ENCODE data around the gene N4BP3.

N4BP3 gene

GRCh38 chr5:178119915-178120606 lies 6.7 kb downstream of the N4BP3 start:
- no peak overlapping the region for H3K4me3 ChIP-seq (ENCODE audit: low read depth, low read length)
- in situ Hi-C loops (cut with HindIII; ENCODE audit: low sequenced_read_pairs), result no loop called here
- no peak for DNase-seq (ENCODE audit: low read depth, low spot score)
- no peak for TF ChIP-seq CTCF (IDR thresholded peaks at IDR 0.05; ENCODE audit: low read depth, low read length)

- H3K4me3 ChIP-seq (ENCODE audit: low read depth, low read length), result no peak overlapping the region
- in situ Hi-C loops (cut with HindIII; ENCODE audit: low sequenced_read_pairs), result no loop called here
- DNase-seq (ENCODE audit: low read depth, low spot score), result peak; percentile 44
- TF ChIP-seq CTCF (IDR thresholded peaks at IDR 0.05; ENCODE audit: low read depth, low read length), result peak; percentile 49
Measured at GRCh38 chr5:178120607-178121357, 7.5 kb downstream of the N4BP3 start.

- TF ChIP-seq CTCF (IDR thresholded peaks at IDR 0.05; ENCODE audit: low read depth, low read length), result no peak
- H3K4me3 ChIP-seq (ENCODE audit: low read depth, low read length), result no peak overlapping the region
- in situ Hi-C loops (cut with HindIII; ENCODE audit: low sequenced_read_pairs), result no loop called here
- DNase-seq (ENCODE audit: low read depth, low spot score), result no peak
Measured at GRCh38 chr5:178121391-178122276, 8.3 kb downstream of the N4BP3 start.

- no peak for TF ChIP-seq CTCF (IDR thresholded peaks at IDR 0.05; ENCODE audit: low read depth, low read length)
- no peak overlapping the region for H3K4me3 ChIP-seq (ENCODE audit: low read depth, low read length)
- no peak for DNase-seq (ENCODE audit: low read depth, low spot score)
- in situ Hi-C loops (cut with HindIII; ENCODE audit: low sequenced_read_pairs), result no loop called here
Measured at GRCh38 chr5:178122346-178122745, 9.0 kb downstream of the N4BP3 start.

GRCh38 chr5:178123094-178123965 lies 10.0 kb downstream of the N4BP3 start:
- DNase-seq (ENCODE audit: low read depth, low spot score), result no peak
- in situ Hi-C loops (cut with HindIII; ENCODE audit: low sequenced_read_pairs), result no loop called here
- no peak overlapping the region for H3K4me3 ChIP-seq (ENCODE audit: low read depth, low read length)
- TF ChIP-seq CTCF (IDR thresholded peaks at IDR 0.05; ENCODE audit: low read depth, low read length), result no peak

Measured in astrocyte of the spinal cord (primary cell).